Endothelial cell of umbilical vein (primary cell): ENCODE measurements around the gene KDM4B. TPM values are rescaled to one million over a fixed set of nuclear protein-coding genes. Genes with fewer than 3 reads are reported as not detected.

Experiments
- BruUV-seq: library from RNA; stranded (reverse); fragments of 400-500 nt; replicated peaks from 2 replicates; lab custom pipeline; 2021; lab: Mats Ljungman, UMichigan
- CTCF ChIA-PET: fragments of 300-600, 350-600 bp; sonication (Branson Sonifier 250); formaldehyde crosslinking; loops from one replicate; lab custom pipeline; 2021; ENCODE audit warnings: antibody characterized with exemption, inconsistent platforms; lab: Charles Lee
- POLR2A ChIA-PET: fragments of 300-600, 350-600 bp; sonication (Branson Sonifier 250); formaldehyde crosslinking; loops from one replicate; lab custom pipeline; 2021; ENCODE audit warnings: antibody characterized with exemption, inconsistent platforms; lab: Charles Lee
- DNase-seq: peaks from one replicate; pipeline ENCODE4 v3.0.0-alpha.2; 2011; ENCODE audit warnings: low read depth, low spot score
- FAIRE-seq: peaks from 2 replicates; lab custom pipeline; 2011; peaks lifted over from hg19 to GRCh38; lab: Jason Lieb, UNC
- H2AFZ ChIP-seq: 2 replicates; pipeline ENCODE4 v1.6.0; 2012; ENCODE audit warnings: low read depth, low read length, control low read depth, inconsistent platforms
- H3K27ac ChIP-seq: 2 replicates; pipeline ENCODE4 v1.5.1; 2011; ENCODE audit warnings: low read depth, mild to moderate bottlenecking, control low read depth, low read length, moderate library complexity; ENCODE audit not compliant: insufficient read depth
- H3K27me3 ChIP-seq, 2 experiments: 2 replicates each; pipeline versions ENCODE4 v1.6.0 to v1.6.1; 2011; ENCODE audit warnings: low read length in 2 of 2, mixed read lengths in 1 of 2; ENCODE audit not compliant: control insufficient read depth in 2 of 2, insufficient read depth in 2 of 2
- H3K36me3 ChIP-seq, 2 experiments: 2 replicates in 1 of 2; 3 replicates in 1 of 2; pipeline ENCODE4 v1.5.1; 2011; ENCODE audit warnings: low read length in 2 of 2, mild to moderate bottlenecking in 1 of 2, moderate library complexity in 1 of 2; ENCODE audit not compliant: control insufficient read depth in 2 of 2, insufficient read depth in 2 of 2; ENCODE audit errors: extremely low read depth in 1 of 2
- H3K4me1 ChIP-seq: 3 replicates; pipeline ENCODE4 v1.5.1; 2011; ENCODE audit warnings: mild to moderate bottlenecking, low read length; ENCODE audit not compliant: control insufficient read depth, insufficient read depth; ENCODE audit errors: extremely low read depth
- H3K4me2 ChIP-seq: 2 replicates; pipeline ENCODE4 v1.6.1; 2011; ENCODE audit warnings: low read length, control low read depth, mixed read lengths; ENCODE audit not compliant: insufficient read depth
- H3K4me3 ChIP-seq, 3 experiments: fragments of 200-600 bp in 1 of 3; sonication (generic), shearing (Covaris generic) in 1 of 3; replicated peaks in 1 of 3; 2 replicates each; pipeline ENCODE4 v1.5.1; 2011 to 2016; ENCODE audit warnings: control low read depth in 3 of 3, low read length in 3 of 3, mild to moderate bottlenecking in 2 of 3, inconsistent platforms in 1 of 3, low read depth in 1 of 3, moderate library complexity in 1 of 3; ENCODE audit not compliant: insufficient read depth in 1 of 3
- H3K79me2 ChIP-seq: 2 replicates; pipeline ENCODE4 v1.6.0; 2012; ENCODE audit warnings: low read length, inconsistent platforms; ENCODE audit not compliant: control insufficient read depth, insufficient read depth
- H3K9ac ChIP-seq: replicated peaks from 2 replicates; pipeline ENCODE3; 2011; ENCODE audit warnings: low read length, control low read depth; ENCODE audit not compliant: insufficient read depth; ENCODE audit errors: extremely low read depth
- H3K9me1 ChIP-seq: replicated peaks from 3 replicates; pipeline ENCODE4 v1.6.0; 2011; ENCODE audit warnings: mild to moderate bottlenecking, low read length; ENCODE audit not compliant: control insufficient read depth, insufficient read depth; ENCODE audit errors: extremely low read depth
- H3K9me3 ChIP-seq: replicated peaks from 2 replicates; pipeline ENCODE4 v1.5.1; 2012; ENCODE audit warnings: low read length, inconsistent platforms; ENCODE audit not compliant: control insufficient read depth, insufficient read depth
- H4K20me1 ChIP-seq: replicated peaks from 2 replicates; pipeline ENCODE3; 2011; ENCODE audit warnings: mild to moderate bottlenecking, low read length; ENCODE audit not compliant: control insufficient read depth, insufficient read depth; ENCODE audit errors: extremely low read depth
- CTCF ChIP-seq, 2 donors: IDR thresholded peaks; 1 replicate in 1 of 2; 2 replicates in 1 of 2; pipeline ENCODE4 v1.5.1; 2011; ENCODE audit warnings: low read length in 2 of 2, mild to moderate bottlenecking in 2 of 2, moderate library complexity in 2 of 2, control low read depth in 1 of 2, inconsistent platforms in 1 of 2, low read depth in 1 of 2; ENCODE audit not compliant: insufficient read depth in 1 of 2; ENCODE audit errors: extremely low read depth in 1 of 2
- EZH2 ChIP-seq: IDR thresholded peaks from 2 replicates; pipeline ENCODE4 v1.6.1; 2012; ENCODE audit warnings: borderline replicate concordance, low read depth, mild to moderate bottlenecking, moderate library complexity, low read length, inconsistent platforms; ENCODE audit not compliant: severe bottlenecking
- GATA2 ChIP-seq: IDR thresholded peaks from 2 replicates; pipeline ENCODE4 v1.7.0; 2011; ENCODE audit warnings: low read depth, mild to moderate bottlenecking, moderate library complexity, mixed read lengths, low read length; ENCODE audit not compliant: insufficient read length, insufficient read depth
- MAX ChIP-seq: IDR thresholded peaks from 2 replicates; pipeline ENCODE4 v1.6.1; 2011; ENCODE audit not compliant: insufficient read depth, insufficient read length
- MYC ChIP-seq: IDR thresholded peaks from one replicate; pipeline ENCODE4 v1.6.1; 2011; ENCODE audit warnings: mild to moderate bottlenecking, low read depth, low read length
- POLR2A ChIP-seq: IDR thresholded peaks from 2 replicates; pipeline ENCODE4 v1.6.1; 2012; ENCODE audit warnings: low read depth, mild to moderate bottlenecking, control low read depth, low read length
- POLR2AphosphoS5 ChIP-seq: IDR thresholded peaks from 2 replicates; pipeline ENCODE4 v1.6.1; 2012; ENCODE audit warnings: low read depth, mild to moderate bottlenecking, control low read depth, low read length, moderate library complexity; ENCODE audit not compliant: insufficient read depth
- dilution Hi-C: fragments of 300-500 bp; cut with MboI; formaldehyde crosslinking; loops from one replicate; pipeline ENCODE4 v1.15.0; 2019; ENCODE audit warnings: low sequenced_read_pairs; ENCODE audit not compliant: extremely low pct_ligation_motif_present
- intact Hi-C: fragments of 100-400 bp; cut with micrococcal nuclease; formaldehyde crosslinking; loops from one replicate; pipeline ENCODE4 v1.10.0; 2022
- microRNA-seq: library from miRNA; unstranded; fragments of <30 nt; microRNA quantifications from one replicate; pipeline ENCODE4 v1.2.0, GENCODE V29; 2021; ENCODE audit warnings: borderline number of aligned reads, borderline replicate concordance
- polyA plus RNA-seq, 4 experiments: library from polyadenylated mRNA; depleted of rRNA in 3 of 4; stranded (reverse) in 3 of 4; unstranded in 1 of 4; fragments of >200 nt; gene quantifications; 2 replicates each; pipeline versions ENCODE4 v1.2.1 to v1.2.3, GENCODE V29; 2011 to 2012; ENCODE audit warnings: missing spikeins in 1 of 4
- small RNA-seq: library from RNA; depleted of rRNA; stranded (forward); fragments of <200 nt; gene quantifications from one replicate; pipeline ENCODE3, GENCODE V24; 2012; ENCODE audit warnings: low replicate concordance, low read depth; ENCODE audit not compliant: insufficient read depth, insufficient read length
- total RNA-seq: library from RNA; stranded (reverse); gene quantifications from 2 replicates; pipeline ENCODE4 v1.2.3, GENCODE V29; 2021

The KDM4B gene
- total and polyA plus RNA-seq, 2 donors (not counting 3 experiments of a cell fraction or from before 2014, with no cell fraction given) = 12.4 to 37.2 TPM

GRCh38 chr19:5200844-5201243 is 231.9 kb downstream of the KDM4B start:
- Histone ChIP-seq H3K4me3 (no peak overlapping the region), H3K27me3 (no peaks in the 10 kb centered on the region), H3K36me3 (no peaks in the 10 kb centered on the region), H3K4me1 (no peaks in the 10 kb centered on the region), H4K20me1 (no peaks in the 10 kb centered on the region), H3K4me2 (no peak overlapping the region), H3K9ac (no peak overlapping the region), H3K9me3 (no peaks in the 10 kb centered on the region), H3K9me1 (no peaks in the 10 kb centered on the region), H3K79me2 (no peaks in the 10 kb centered on the region), H3K27ac (no peak overlapping the region), H2AFZ (no peak overlapping the region)
- no peak for FAIRE-seq
- ChIA-PET POLR2A (no interaction called here), CTCF (no interaction called here)
- TF ChIP-seq MYC = no peak
- BruUV-seq = no TSS peak
- intact Hi-C loops (no loop called here), dilution Hi-C loops (no loop called here)
- no peak for DNase-seq

- DNase-seq = no peak
- intact Hi-C loops (no loop called here), dilution Hi-C loops (no loop called here)
- Histone ChIP-seq H3K79me2 (no peaks in the 10 kb centered on the region), H3K27ac (no peak overlapping the region), H3K4me1 (no peaks in the 10 kb centered on the region), H3K9me1 (no peaks in the 10 kb centered on the region), H3K27me3 (no peaks in the 10 kb centered on the region), H4K20me1 (no peaks in the 10 kb centered on the region), H3K9ac (no peak overlapping the region), H3K4me2 (no peak overlapping the region), H3K4me3 (no peak overlapping the region), H2AFZ (no peak overlapping the region), H3K9me3 (no peaks in the 10 kb centered on the region), H3K36me3 (no peaks in the 10 kb centered on the region)
- FAIRE-seq = no peak
- ChIA-PET CTCF (no interaction called here), POLR2A (no interaction called here)
- TF ChIP-seq MYC (no peak), MAX (no peak), POLR2AphosphoS5 (no peak), GATA2 (no peak), POLR2A (no peak), EZH2 (no peak), CTCF (IDR thresholded peaks at IDR 0.05; ENCODE audit: extremely low read depth in 1 of 2, insufficient read depth in 1 of 2, low read depth in 1 of 2, low read length in 2 of 2) (no peak)
- BruUV-seq = no TSS peak
Observed at GRCh38 chr19:5202553-5202952, 233.6 kb downstream of the KDM4B start.

Small RNA genes within 50 kb of the gene (microRNA-seq; reads per million reads assigned to microRNA genes)
- gene MIR4747 = not detected

Small RNA genes within 50 kb of the gene (small RNA-seq; reads per million reads assigned to genes)
- gene MIR4747 = not detected

Other genes with a start within 250 kb of the KDM4B start
- 87.6 and 98.0 TPM in 2 replicates for gene DPP9, start 245.3 kb upstream of the KDM4B start, total RNA-seq
- 31.5 and 38.3 TPM in 2 replicates for gene DPP9, start 245.3 kb upstream of the KDM4B start, polyA plus RNA-seq
- gene FEM1A, start 177.4 kb upstream of the KDM4B start, total RNA-seq = 11.4 TPM in 2 replicates
- 5.1 and 5.9 TPM in 2 replicates for gene FEM1A, start 177.4 kb upstream of the KDM4B start, polyA plus RNA-seq
- 17.6 and 19.0 TPM in 2 replicates for gene TICAM1, start 137.4 kb upstream of the KDM4B start, total RNA-seq
- 4.3 and 4.8 TPM in 2 replicates for gene TICAM1, start 137.4 kb upstream of the KDM4B start, polyA plus RNA-seq
- 76.8 and 77.9 TPM in 2 replicates for gene PLIN3, start 101.4 kb upstream of the KDM4B start, total RNA-seq
- gene PLIN3, start 101.4 kb upstream of the KDM4B start, polyA plus RNA-seq = 88.9 and 90.0 TPM in 2 replicates
- not detected in 2 replicates for gene ARRDC5, start 66.2 kb upstream of the KDM4B start, total RNA-seq
- 0.04 and 0.18 TPM in 2 replicates for gene ARRDC5, start 66.2 kb upstream of the KDM4B start, polyA plus RNA-seq
- 70.8 and 76.8 TPM in 2 replicates for gene UHRF1, start 59.6 kb upstream of the KDM4B start, total RNA-seq
- 9.1 and 13.3 TPM in 2 replicates for gene UHRF1, start 59.6 kb upstream of the KDM4B start, polyA plus RNA-seq